Femur (tissue), 1 donor: ENCODE measurements around the gene FXYD5.

Source experiments
- DNase-seq: peaks from one replicate; pipeline ENCODE4 v3.0.0-alpha.2; 2017

FXYD5 gene

GRCh38 chr19:35157431-35157830 lies 2.9 kb downstream of the FXYD5 start:
- no peak for DNase-seq

- DNase-seq: no peak
Measured at GRCh38 chr19:35159606-35160005, 5.1 kb downstream of the FXYD5 start.

- DNase-seq: no peak
Measured at GRCh38 chr19:35160629-35161433, 6.3 kb downstream of the FXYD5 start.

- no peak for DNase-seq
Measured at GRCh38 chr19:35161434-35161743, 6.9 kb downstream of the FXYD5 start.

GRCh38 chr19:35162471-35163326 lies 8.2 kb downstream of the FXYD5 start:
- no peak for DNase-seq

GRCh38 chr19:35164418-35164817 lies 9.9 kb downstream of the FXYD5 start:
- DNase-seq: no peak

- no peak for DNase-seq
Measured at GRCh38 chr19:35165200-35166058, 10.9 kb downstream of the FXYD5 start.

GRCh38 chr19:35166100-35167063 lies 11.8 kb downstream of the FXYD5 start:
- no peak for DNase-seq

GRCh38 chr19:35167251-35168119 lies 12.9 kb downstream of the FXYD5 start:
- DNase-seq: no peak

- DNase-seq: no peak
Measured at GRCh38 chr19:35168196-35168595, 13.7 kb downstream of the FXYD5 start.

- DNase-seq: no peak
Measured at GRCh38 chr19:35169221-35169995, 14.9 kb downstream of the FXYD5 start.

GRCh38 chr19:35170359-35171061 lies 16.0 kb downstream of the FXYD5 start:
- DNase-seq: no peak

- no peak for DNase-seq
Measured at GRCh38 chr19:35171730-35172129, 17.2 kb downstream of the FXYD5 start.

- DNase-seq: no peak
Measured at GRCh38 chr19:35174226-35174625, 19.7 kb downstream of the FXYD5 start.

GRCh38 chr19:35176181-35176570 lies 21.6 kb downstream of the FXYD5 start:
- DNase-seq: no peak

GRCh38 chr19:35177377-35178274 lies 23.1 kb downstream of the FXYD5 start:
- no peak for DNase-seq

GRCh38 chr19:35178701-35179100 lies 24.2 kb downstream of the FXYD5 start:
- no peak for DNase-seq

GRCh38 chr19:35179830-35180229 lies 25.3 kb downstream of the FXYD5 start:
- DNase-seq: no peak
